GM23338 (cell line): Measurements from ENCODE around the gene FOXP1. TPM values are rescaled to one million over a fixed set of nuclear protein-coding genes. Genes with fewer than 3 reads are reported as not detected.
A peak's percentile ranks its signal among the peaks of the same experiment; 100 is the strongest.

Source experiments
- ATAC-seq: fragments of 200-7000 bp; cut with Tn5 transposase; 3 replicates; pipeline ENCODE4 v1.9.1; 2020
- DNase-seq: peaks from one replicate; pipeline ENCODE4 v3.0.0-alpha.2; 2015; ENCODE audit warnings: low spot score
- H2AFZ ChIP-seq: fragments of 200-600 bp; sonication (generic); 2 replicates; pipeline ENCODE4 v1.8.0; 2016; ENCODE audit warnings: antibody characterized with exemption, mild to moderate bottlenecking, moderate library complexity
- H3F3A ChIP-seq: fragments of 200-600 bp; sonication (generic); replicated peaks from 2 replicates; pipeline ENCODE4 v1.8.0; 2017; ENCODE audit warnings: antibody characterized with exemption, mixed run types, low read depth
- H3K27ac ChIP-seq: fragments of 200-600 bp; sonication (generic); 2 replicates; pipeline ENCODE4 v1.6.1; 2016; ENCODE audit warnings: low read depth
- H3K27me3 ChIP-seq: fragments of 200-600 bp; sonication (generic); 2 replicates; pipeline ENCODE4 v1.8.0; 2016; ENCODE audit warnings: mild to moderate bottlenecking, mixed run types, moderate library complexity; ENCODE audit not compliant: insufficient read depth
- H3K36me3 ChIP-seq: fragments of 200-600 bp; sonication (generic); 2 replicates; pipeline ENCODE4 v1.8.0; 2016; ENCODE audit warnings: mild to moderate bottlenecking; ENCODE audit not compliant: insufficient read depth
- H3K4me1 ChIP-seq: fragments of 200-600 bp; sonication (generic); 2 replicates; pipeline ENCODE4 v1.8.0; 2016; ENCODE audit warnings: mild to moderate bottlenecking, moderate library complexity; ENCODE audit not compliant: insufficient read depth
- H3K4me2 ChIP-seq: fragments of 200-600 bp; sonication (generic); 2 replicates; pipeline ENCODE4 v1.7.1; 2017; ENCODE audit warnings: mixed run types
- H3K4me3 ChIP-seq: fragments of 200-600 bp; sonication (generic); 2 replicates; pipeline ENCODE4 v1.6.1; 2016; ENCODE audit warnings: mixed run types
- H3K79me2 ChIP-seq: fragments of 200-600 bp; sonication (generic); replicated peaks from 2 replicates; pipeline ENCODE4 v1.8.0; 2017; ENCODE audit warnings: mild to moderate bottlenecking; ENCODE audit not compliant: insufficient read depth
- H3K9me2 ChIP-seq: fragments of 200-600 bp; sonication (generic); 2 replicates; pipeline ENCODE4 v1.8.0; 2017; ENCODE audit not compliant: insufficient read depth
- H4K20me1 ChIP-seq: fragments of 200-600 bp; sonication (generic); replicated peaks from 2 replicates; pipeline ENCODE4 v1.8.0; 2017; ENCODE audit warnings: mild to moderate bottlenecking; ENCODE audit not compliant: insufficient read depth
- H3K27ac Mint-ChIP-seq: 2 replicates; pipeline ENCODE4 v1.8.0; 2020; ENCODE audit warnings: inconsistent platforms, mild to moderate bottlenecking, moderate library complexity, mixed read lengths
- H3K27me3 Mint-ChIP-seq: 3 replicates; pipeline ENCODE4 v1.8.0; 2022; ENCODE audit warnings: low read depth, mild to moderate bottlenecking, moderate library complexity, mixed read lengths, inconsistent platforms; ENCODE audit not compliant: insufficient read depth, poor library complexity
- H3K36me3 Mint-ChIP-seq: 3 replicates; pipeline ENCODE4 v1.8.0; 2021; ENCODE audit warnings: low read depth, mild to moderate bottlenecking, inconsistent platforms, moderate library complexity, mixed read lengths
- H3K4me1 Mint-ChIP-seq: 3 replicates; pipeline ENCODE4 v1.8.0; 2020; ENCODE audit warnings: mild to moderate bottlenecking, inconsistent platforms, mixed read lengths
- H3K4me3 Mint-ChIP-seq: 3 replicates; pipeline ENCODE4 v1.8.0; 2021; ENCODE audit warnings: moderate library complexity, mild to moderate bottlenecking, inconsistent platforms, mixed read lengths
- H3K9me3 Mint-ChIP-seq: 3 replicates; pipeline ENCODE4 v1.8.0; 2020; ENCODE audit warnings: moderate library complexity, mild to moderate bottlenecking, inconsistent platforms, mixed read lengths
- CREB1 ChIP-seq: fragments of 250-450 bp; sonication (Bioruptor Pico); IDR thresholded peaks from 2 replicates; pipeline ENCODE4 v1.5.0; 2020; ENCODE audit warnings: low read depth, mild to moderate bottlenecking, moderate library complexity
- EZH2 ChIP-seq: fragments of 200-600 bp; sonication (generic); IDR thresholded peaks from one replicate; pipeline ENCODE4 v1.8.0; 2017; ENCODE audit warnings: antibody characterized with exemption, mild to moderate bottlenecking, low read depth; ENCODE audit not compliant: unreplicated experiment
- EZH2phosphoT487 ChIP-seq: fragments of 200-600 bp; sonication (generic); IDR thresholded peaks from one replicate; pipeline ENCODE4 v1.8.1; 2018; ENCODE audit warnings: antibody characterized with exemption; ENCODE audit not compliant: unreplicated experiment
- JUNB ChIP-seq: IDR thresholded peaks from one replicate; pipeline ENCODE4 v1.6.1; 2016; ENCODE audit warnings: antibody characterized with exemption; ENCODE audit not compliant: unreplicated experiment
- NANOG ChIP-seq: IDR thresholded peaks from 2 replicates; pipeline ENCODE4 v1.6.1; 2016; ENCODE audit warnings: antibody characterized with exemption, borderline replicate concordance
- POLR2AphosphoS5 ChIP-seq: IDR thresholded peaks from 2 replicates; pipeline ENCODE4 v1.6.1; 2016; ENCODE audit warnings: antibody characterized with exemption, low read depth
- STAT1 ChIP-seq: IDR thresholded peaks from one replicate; pipeline ENCODE4 v1.6.1; 2016; ENCODE audit warnings: antibody characterized with exemption; ENCODE audit not compliant: unreplicated experiment
- ZNF114 ChIP-seq: fragments of 250-450 bp; sonication (Bioruptor Pico); IDR thresholded peaks from 2 replicates; pipeline ENCODE4 v1.5.0; 2020; ENCODE audit warnings: mild to moderate bottlenecking, moderate library complexity
- ZNF331 ChIP-seq: fragments of 250-450 bp; sonication (Bioruptor Pico); IDR thresholded peaks from 2 replicates; pipeline ENCODE4 v1.5.0; 2020; ENCODE audit warnings: low read depth, mild to moderate bottlenecking, moderate library complexity
- polyA plus RNA-seq: library from polyadenylated mRNA; unstranded; fragments of >200 nt; fragmentation: Nextera tagmentation; extraction: Ambion mirVana; gene quantifications from 2 replicates; pipeline ENCODE4 v1.2.1, GENCODE V29; 2016
- total RNA-seq: library from RNA; depleted of rRNA; stranded (reverse); fragments of >200 nt; shearing (Covaris generic); gene quantifications from 2 replicates; pipeline ENCODE4 v1.2.3, GENCODE V29; 2014
- TF ChIP-seq, protein P1 (sequence below): IDR thresholded peaks from 2 replicates; pipeline ENCODE4 v1.6.1; 2016; ENCODE audit warnings: antibody characterized with exemption
- TF ChIP-seq, protein P2 (sequence below): fragments of 250-450 bp; sonication (Bioruptor Pico); IDR thresholded peaks from 2 replicates; pipeline ENCODE4 v1.5.0; 2020; ENCODE audit warnings: mild to moderate bottlenecking, moderate library complexity
- TF ChIP-seq, protein P3 (sequence below): IDR thresholded peaks from one replicate; pipeline ENCODE4 v1.6.1; 2018; ENCODE audit warnings: antibody characterized with exemption; ENCODE audit not compliant: unreplicated experiment
- TF ChIP-seq, protein P4 (sequence below), 2 experiments: fragments of 200-600 bp in 1 of 2; sonication (generic) in 1 of 2; conservative IDR thresholded peaks; 2 replicates each; pipeline versions ENCODE4 v1.5.1 to v1.6.1; 2016 to 2017; ENCODE audit warnings: antibody characterized with exemption in 2 of 2, low read depth in 2 of 2, mild to moderate bottlenecking in 2 of 2, moderate library complexity in 1 of 2

The FOXP1 gene
- total and polyA plus RNA-seq, 2 experiments from 2014 or later, result 32.9 to 35.5 TPM

DNA sequence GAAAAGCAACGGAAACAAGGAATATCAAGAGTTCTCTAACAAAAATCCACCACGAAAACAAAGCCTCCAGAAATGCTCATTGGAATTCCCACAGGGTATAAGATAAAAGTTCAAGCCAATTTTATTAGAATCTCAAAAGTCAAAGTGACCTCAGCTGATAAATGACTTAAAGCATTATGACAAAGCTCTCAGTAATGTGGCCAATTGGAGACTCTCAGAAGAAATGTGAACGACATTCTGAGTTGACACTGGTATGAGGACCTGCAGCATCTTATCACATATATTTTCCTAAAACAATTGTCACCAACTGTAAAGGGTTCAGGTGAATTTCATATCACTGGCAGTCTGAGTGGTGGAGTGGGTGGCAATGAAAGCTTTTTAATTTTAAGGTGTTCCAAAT, 199.1 kb downstream of the FOXP1 start:
- Mint-ChIP-seq H3K4me1 (peaks cover 46% of the 10 kb centered on the region), H3K4me3 (no peak overlapping the region)
- peak overlapping the region; percentile 13; the same call in 1 of the 2 replicates for H3K4me2 ChIP-seq

More for the DNA sequence above, 199.1 kb downstream of the FOXP1 start:
- ATAC-seq, result no peak
- H3K9me2 ChIP-seq, result peaks cover 6% of the 10 kb centered on the region; the same call in 1 of the 2 replicates
- no peaks in the 10 kb centered on the region for H3F3A ChIP-seq
- H3K27me3 ChIP-seq, result no peaks in the 10 kb centered on the region
- H3K4me1 ChIP-seq, result peaks cover 31% of the 10 kb centered on the region
- H3K4me3 ChIP-seq, result no peak overlapping the region
- no peak for DNase-seq
- no peaks in the 10 kb centered on the region for H4K20me1 ChIP-seq
- H3K27ac ChIP-seq, result peak overlapping the region; percentile 23
- H3K36me3 Mint-ChIP-seq, result 0 out of 3 replicates have a peak, but pooled peaks cover 2% of the 10 kb centered on the region
- H3K9me3 Mint-ChIP-seq, result no peaks in the 10 kb centered on the region
- H2AFZ ChIP-seq, result no peak overlapping the region
- TF ChIP-seq, protein P1, sequence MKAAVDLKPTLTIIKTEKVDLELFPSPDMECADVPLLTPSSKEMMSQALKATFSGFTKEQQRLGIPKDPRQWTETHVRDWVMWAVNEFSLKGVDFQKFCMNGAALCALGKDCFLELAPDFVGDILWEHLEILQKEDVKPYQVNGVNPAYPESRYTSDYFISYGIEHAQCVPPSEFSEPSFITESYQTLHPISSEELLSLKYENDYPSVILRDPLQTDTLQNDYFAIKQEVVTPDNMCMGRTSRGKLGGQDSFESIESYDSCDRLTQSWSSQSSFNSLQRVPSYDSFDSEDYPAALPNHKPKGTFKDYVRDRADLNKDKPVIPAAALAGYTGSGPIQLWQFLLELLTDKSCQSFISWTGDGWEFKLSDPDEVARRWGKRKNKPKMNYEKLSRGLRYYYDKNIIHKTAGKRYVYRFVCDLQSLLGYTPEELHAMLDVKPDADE, result no peak
- TF ChIP-seq POLR2AphosphoS5 (no peak), EZH2phosphoT487 (no peak), ZNF114 (CRISPR knock-in tag) (no peak), NANOG (no peak), STAT1 (no peak), ZNF331 (CRISPR knock-in tag) (no peak), CREB1 (CRISPR knock-in tag) (no peak), EZH2 (no peak), JUNB (no peak)
- TF ChIP-seq, protein P2, sequence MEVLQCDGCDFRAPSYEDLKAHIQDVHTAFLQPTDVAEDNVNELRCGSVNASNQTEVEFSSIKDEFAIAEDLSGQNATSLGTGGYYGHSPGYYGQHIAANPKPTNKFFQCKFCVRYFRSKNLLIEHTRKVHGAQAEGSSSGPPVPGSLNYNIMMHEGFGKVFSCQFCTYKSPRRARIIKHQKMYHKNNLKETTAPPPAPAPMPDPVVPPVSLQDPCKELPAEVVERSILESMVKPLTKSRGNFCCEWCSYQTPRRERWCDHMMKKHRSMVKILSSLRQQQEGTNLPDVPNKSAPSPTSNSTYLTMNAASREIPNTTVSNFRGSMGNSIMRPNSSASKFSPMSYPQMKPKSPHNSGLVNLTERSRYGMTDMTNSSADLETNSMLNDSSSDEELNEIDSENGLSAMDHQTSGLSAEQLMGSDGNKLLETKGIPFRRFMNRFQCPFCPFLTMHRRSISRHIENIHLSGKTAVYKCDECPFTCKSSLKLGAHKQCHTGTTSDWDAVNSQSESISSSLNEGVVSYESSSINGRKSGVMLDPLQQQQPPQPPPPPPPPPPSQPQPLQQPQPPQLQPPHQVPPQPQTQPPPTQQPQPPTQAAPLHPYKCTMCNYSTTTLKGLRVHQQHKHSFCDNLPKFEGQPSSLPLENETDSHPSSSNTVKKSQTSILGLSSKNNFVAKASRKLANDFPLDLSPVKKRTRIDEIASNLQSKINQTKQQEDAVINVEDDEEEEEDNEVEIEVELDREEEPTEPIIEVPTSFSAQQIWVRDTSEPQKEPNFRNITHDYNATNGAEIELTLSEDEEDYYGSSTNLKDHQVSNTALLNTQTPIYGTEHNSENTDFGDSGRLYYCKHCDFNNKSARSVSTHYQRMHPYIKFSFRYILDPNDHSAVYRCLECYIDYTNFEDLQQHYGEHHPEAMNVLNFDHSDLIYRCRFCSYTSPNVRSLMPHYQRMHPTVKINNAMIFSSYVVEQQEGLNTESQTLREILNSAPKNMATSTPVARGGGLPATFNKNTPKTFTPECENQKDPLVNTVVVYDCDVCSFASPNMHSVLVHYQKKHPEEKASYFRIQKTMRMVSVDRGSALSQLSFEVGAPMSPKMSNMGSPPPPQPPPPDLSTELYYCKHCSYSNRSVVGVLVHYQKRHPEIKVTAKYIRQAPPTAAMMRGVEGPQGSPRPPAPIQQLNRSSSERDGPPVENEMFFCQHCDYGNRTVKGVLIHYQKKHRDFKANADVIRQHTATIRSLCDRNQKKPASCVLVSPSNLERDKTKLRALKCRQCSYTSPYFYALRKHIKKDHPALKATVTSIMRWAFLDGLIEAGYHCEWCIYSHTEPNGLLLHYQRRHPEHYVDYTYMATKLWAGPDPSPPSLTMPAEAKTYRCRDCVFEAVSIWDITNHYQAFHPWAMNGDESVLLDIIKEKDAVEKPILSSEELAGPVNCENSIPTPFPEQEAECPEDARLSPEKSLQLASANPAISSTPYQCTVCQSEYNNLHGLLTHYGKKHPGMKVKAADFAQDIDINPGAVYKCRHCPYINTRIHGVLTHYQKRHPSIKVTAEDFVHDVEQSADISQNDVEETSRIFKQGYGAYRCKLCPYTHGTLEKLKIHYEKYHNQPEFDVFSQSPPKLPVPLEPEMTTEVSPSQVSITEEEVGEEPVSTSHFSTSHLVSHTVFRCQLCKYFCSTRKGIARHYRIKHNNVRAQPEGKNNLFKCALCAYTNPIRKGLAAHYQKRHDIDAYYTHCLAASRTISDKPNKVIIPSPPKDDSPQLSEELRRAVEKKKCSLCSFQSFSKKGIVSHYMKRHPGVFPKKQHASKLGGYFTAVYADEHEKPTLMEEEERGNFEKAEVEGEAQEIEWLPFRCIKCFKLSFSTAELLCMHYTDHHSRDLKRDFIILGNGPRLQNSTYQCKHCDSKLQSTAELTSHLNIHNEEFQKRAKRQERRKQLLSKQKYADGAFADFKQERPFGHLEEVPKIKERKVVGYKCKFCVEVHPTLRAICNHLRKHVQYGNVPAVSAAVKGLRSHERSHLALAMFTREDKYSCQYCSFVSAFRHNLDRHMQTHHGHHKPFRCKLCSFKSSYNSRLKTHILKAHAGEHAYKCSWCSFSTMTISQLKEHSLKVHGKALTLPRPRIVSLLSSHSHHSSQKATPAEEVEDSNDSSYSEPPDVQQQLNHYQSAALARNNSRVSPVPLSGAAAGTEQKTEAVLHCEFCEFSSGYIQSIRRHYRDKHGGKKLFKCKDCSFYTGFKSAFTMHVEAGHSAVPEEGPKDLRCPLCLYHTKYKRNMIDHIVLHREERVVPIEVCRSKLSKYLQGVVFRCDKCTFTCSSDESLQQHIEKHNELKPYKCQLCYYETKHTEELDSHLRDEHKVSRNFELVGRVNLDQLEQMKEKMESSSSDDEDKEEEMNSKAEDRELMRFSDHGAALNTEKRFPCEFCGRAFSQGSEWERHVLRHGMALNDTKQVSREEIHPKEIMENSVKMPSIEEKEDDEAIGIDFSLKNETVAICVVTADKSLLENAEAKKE (CRISPR knock-in tag), result no peak
- TF ChIP-seq, protein P3, sequence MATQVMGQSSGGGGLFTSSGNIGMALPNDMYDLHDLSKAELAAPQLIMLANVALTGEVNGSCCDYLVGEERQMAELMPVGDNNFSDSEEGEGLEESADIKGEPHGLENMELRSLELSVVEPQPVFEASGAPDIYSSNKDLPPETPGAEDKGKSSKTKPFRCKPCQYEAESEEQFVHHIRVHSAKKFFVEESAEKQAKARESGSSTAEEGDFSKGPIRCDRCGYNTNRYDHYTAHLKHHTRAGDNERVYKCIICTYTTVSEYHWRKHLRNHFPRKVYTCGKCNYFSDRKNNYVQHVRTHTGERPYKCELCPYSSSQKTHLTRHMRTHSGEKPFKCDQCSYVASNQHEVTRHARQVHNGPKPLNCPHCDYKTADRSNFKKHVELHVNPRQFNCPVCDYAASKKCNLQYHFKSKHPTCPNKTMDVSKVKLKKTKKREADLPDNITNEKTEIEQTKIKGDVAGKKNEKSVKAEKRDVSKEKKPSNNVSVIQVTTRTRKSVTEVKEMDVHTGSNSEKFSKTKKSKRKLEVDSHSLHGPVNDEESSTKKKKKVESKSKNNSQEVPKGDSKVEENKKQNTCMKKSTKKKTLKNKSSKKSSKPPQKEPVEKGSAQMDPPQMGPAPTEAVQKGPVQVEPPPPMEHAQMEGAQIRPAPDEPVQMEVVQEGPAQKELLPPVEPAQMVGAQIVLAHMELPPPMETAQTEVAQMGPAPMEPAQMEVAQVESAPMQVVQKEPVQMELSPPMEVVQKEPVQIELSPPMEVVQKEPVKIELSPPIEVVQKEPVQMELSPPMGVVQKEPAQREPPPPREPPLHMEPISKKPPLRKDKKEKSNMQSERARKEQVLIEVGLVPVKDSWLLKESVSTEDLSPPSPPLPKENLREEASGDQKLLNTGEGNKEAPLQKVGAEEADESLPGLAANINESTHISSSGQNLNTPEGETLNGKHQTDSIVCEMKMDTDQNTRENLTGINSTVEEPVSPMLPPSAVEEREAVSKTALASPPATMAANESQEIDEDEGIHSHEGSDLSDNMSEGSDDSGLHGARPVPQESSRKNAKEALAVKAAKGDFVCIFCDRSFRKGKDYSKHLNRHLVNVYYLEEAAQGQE, result no peak
- TF ChIP-seq, protein P4, sequence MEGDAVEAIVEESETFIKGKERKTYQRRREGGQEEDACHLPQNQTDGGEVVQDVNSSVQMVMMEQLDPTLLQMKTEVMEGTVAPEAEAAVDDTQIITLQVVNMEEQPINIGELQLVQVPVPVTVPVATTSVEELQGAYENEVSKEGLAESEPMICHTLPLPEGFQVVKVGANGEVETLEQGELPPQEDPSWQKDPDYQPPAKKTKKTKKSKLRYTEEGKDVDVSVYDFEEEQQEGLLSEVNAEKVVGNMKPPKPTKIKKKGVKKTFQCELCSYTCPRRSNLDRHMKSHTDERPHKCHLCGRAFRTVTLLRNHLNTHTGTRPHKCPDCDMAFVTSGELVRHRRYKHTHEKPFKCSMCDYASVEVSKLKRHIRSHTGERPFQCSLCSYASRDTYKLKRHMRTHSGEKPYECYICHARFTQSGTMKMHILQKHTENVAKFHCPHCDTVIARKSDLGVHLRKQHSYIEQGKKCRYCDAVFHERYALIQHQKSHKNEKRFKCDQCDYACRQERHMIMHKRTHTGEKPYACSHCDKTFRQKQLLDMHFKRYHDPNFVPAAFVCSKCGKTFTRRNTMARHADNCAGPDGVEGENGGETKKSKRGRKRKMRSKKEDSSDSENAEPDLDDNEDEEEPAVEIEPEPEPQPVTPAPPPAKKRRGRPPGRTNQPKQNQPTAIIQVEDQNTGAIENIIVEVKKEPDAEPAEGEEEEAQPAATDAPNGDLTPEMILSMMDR (conservative IDR thresholded peaks at IDR 0.05; ENCODE audit: low read depth in 2 of 2), result no peak
- peak overlapping the region; percentile 70 for H3K27ac Mint-ChIP-seq
- H3K79me2 ChIP-seq, result no peaks in the 10 kb centered on the region
- H3K36me3 ChIP-seq, result no peaks in the 10 kb centered on the region; the same call in 1 of the 2 replicates
- peaks cover 2% of the 10 kb centered on the region for H3K27me3 Mint-ChIP-seq
